Measurements from ENCODE around the gene CCND3. TPM values are rescaled to one million over a fixed set of nuclear protein-coding genes. Genes with fewer than 3 reads are reported as not detected.
A peak's percentile ranks its signal among the peaks of the same experiment; 100 is the strongest.

CCND3 gene
- total RNA-seq, 1 donor from 2014 or later, result 10.4 TPM

DNA sequence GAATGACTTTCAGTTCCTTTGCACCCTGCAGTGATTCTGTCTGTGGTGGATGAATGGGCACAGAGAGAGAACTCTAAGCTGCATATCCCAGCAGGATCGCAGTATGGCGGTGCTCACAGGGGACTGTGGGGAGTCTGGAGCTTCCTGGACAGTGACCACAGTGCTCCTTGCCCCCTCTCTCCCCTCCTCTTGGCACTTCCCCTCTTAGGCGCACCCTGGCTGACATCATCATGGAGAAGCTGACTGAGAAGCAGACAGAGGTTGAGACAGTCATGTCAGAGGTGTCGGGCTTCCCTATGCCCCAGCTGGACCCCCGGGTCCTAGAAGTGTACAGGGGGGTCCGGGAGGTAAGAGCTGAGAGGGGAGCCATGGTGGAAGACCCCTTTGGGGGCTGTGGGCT, 11.7 kb downstream of the CCND3 start:
- no peak for DNase-seq (ENCODE audit: low spot score, unreplicated experiment)
- no peaks in the 10 kb centered on the region for H3K9me3 Mint-ChIP-seq (ENCODE audit: low read depth)
- no peaks in the 10 kb centered on the region for H3K27me3 Mint-ChIP-seq
- H3K4me1 Mint-ChIP-seq (ENCODE audit: low read depth), result no peaks in the 10 kb centered on the region
- TF ChIP-seq, protein P1, sequence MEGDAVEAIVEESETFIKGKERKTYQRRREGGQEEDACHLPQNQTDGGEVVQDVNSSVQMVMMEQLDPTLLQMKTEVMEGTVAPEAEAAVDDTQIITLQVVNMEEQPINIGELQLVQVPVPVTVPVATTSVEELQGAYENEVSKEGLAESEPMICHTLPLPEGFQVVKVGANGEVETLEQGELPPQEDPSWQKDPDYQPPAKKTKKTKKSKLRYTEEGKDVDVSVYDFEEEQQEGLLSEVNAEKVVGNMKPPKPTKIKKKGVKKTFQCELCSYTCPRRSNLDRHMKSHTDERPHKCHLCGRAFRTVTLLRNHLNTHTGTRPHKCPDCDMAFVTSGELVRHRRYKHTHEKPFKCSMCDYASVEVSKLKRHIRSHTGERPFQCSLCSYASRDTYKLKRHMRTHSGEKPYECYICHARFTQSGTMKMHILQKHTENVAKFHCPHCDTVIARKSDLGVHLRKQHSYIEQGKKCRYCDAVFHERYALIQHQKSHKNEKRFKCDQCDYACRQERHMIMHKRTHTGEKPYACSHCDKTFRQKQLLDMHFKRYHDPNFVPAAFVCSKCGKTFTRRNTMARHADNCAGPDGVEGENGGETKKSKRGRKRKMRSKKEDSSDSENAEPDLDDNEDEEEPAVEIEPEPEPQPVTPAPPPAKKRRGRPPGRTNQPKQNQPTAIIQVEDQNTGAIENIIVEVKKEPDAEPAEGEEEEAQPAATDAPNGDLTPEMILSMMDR (IDR thresholded peaks at IDR 0.05; ENCODE audit: unreplicated experiment), result no peak
- H3K36me3 Mint-ChIP-seq (ENCODE audit: insufficient read depth), result peaks cover 10% of the 10 kb centered on the region
- no peak overlapping the region for H3K4me3 Mint-ChIP-seq (ENCODE audit: low read depth)
- no peak overlapping the region for H3K27ac Mint-ChIP-seq

DNA sequence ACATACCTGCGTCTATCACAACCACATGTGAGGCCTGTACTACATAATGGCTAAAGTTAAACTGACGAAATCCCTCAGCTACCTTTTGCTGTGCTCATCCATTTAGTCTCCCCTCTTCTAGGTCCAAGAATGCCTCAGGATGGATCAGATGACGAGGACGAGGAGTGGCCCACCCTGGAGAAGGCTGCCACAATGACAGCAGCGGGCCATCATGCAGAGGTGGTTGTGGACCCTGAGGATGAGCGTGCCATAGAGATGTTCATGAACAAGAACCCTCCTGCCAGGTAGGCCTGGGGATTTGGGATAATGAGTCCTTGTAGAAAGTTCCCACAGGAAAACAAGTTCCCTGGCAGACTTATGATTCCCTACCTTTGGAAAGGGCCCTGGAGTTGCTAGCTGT, 14.4 kb downstream of the CCND3 start:
- TF ChIP-seq, protein P1 (IDR thresholded peaks at IDR 0.05; ENCODE audit: unreplicated experiment), result no peak
- DNase-seq (ENCODE audit: low spot score, unreplicated experiment), result no peak
- H3K4me1 Mint-ChIP-seq (ENCODE audit: low read depth), result peaks cover 14% of the 10 kb centered on the region
- no peaks in the 10 kb centered on the region for H3K9me3 Mint-ChIP-seq (ENCODE audit: low read depth)
- H3K27ac Mint-ChIP-seq, result peak overlapping the region; percentile 76
- H3K27me3 Mint-ChIP-seq, result no peaks in the 10 kb centered on the region
- no peak overlapping the region for H3K4me3 Mint-ChIP-seq (ENCODE audit: low read depth)
- H3K36me3 Mint-ChIP-seq (ENCODE audit: insufficient read depth), result peaks cover 12% of the 10 kb centered on the region

DNA sequence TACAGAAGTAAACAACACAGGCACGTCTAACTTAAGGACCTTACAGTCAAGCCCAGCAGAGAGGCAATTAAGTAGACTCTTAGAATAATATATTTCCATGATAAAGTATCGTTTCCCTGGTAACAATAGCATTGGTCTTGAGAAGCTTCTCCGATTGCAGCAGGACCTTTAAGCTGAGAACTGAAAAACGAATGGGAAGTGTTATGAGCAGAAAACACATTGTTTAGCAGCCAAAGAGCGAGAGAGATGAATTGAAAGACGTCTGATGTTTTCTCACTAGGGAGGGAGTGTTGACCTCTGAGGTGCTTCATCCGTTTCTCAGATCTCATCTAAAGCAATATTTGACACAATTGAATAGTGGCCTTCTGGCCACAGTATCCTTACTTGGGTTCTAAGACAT, 19.5 kb downstream of the CCND3 start:
- peak overlapping the region; percentile 98 for H3K4me3 Mint-ChIP-seq (ENCODE audit: low read depth)
- peaks cover 23% of the 10 kb centered on the region for H3K4me1 Mint-ChIP-seq (ENCODE audit: low read depth)
- peak overlapping the region; percentile 100 for H3K27ac Mint-ChIP-seq
- peaks cover 9% of the 10 kb centered on the region for H3K36me3 Mint-ChIP-seq (ENCODE audit: insufficient read depth)
- TF ChIP-seq, protein P1 (IDR thresholded peaks at IDR 0.05; ENCODE audit: unreplicated experiment), result no peak
- no peaks in the 10 kb centered on the region for H3K27me3 Mint-ChIP-seq
- no peaks in the 10 kb centered on the region for H3K9me3 Mint-ChIP-seq (ENCODE audit: low read depth)
- DNase-seq (ENCODE audit: low spot score, unreplicated experiment), result no peak

DNA sequence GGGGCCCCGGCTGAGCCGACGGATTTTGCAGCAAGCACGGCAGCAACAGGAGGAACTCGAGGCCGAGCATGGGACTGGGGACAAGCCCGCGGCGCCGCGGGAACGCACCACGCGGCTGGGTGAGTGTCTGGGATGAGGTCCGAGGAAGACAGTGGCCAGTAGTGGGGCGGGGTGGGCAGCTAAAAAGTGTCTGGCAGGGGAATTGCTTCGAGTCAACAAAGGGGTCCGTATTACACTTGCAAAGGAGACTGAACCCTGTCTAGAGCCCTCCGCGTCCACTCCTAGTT, 20.0 kb downstream of the CCND3 start:
- Mint-ChIP-seq H3K4me3 (ENCODE audit: low read depth) (peak overlapping the region; percentile 98), H3K27me3 (no peaks in the 10 kb centered on the region)
- TF ChIP-seq, protein P1 (IDR thresholded peaks at IDR 0.05; ENCODE audit: unreplicated experiment), result no peak

DNA sequence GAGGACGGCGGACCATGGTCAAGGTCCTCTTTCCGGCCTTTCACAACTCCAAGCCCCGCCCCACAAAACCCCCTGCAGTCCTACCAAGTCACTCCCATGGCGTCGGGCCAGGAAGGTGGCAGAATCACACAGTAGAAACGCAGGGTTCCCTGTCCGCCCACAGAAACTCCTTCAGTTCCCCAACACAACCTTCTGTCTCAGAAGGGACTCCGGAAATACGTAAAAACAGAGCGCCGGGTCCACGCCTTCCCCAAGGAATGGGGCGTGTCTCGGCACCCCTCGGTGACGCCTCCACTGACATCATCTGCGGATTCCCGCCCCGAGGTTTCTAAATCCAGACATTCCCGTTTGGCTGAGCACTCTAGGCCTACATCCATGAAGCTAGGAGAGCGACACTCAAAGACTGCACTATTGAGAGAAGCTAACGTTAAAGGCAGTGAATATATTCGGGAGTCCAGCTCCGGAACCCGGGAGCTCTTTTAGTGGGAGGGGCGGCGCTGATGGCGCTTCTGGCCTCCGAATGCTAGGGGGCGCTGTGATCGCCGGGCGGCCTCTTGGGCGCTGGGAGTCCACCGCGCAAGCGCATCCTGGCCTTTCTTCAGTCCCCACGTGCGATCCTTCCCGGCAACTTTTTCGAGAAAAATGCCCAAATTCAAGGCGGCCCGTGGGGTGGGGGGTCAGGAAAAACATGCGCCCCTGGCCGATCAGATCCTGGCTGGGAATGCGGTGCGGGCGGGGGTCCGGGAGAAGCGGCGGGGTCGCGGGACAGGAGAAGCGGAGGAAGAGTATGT, 20.5 kb downstream of the CCND3 start, which contains the start of the genes BYSL and MED20:
Gene BYSL (plus strand): TSS at position 579 of the 791 bp plus-strand sequence. CDS start 64 bp downstream, at position 643.
Gene MED20 (minus strand): TSS at position 219 of the 791 bp plus-strand sequence. CDS start 121 bp downstream, at position 98.
- Mint-ChIP-seq H3K4me1 (ENCODE audit: low read depth) (peaks cover 23% of the 10 kb centered on the region), H3K36me3 (ENCODE audit: insufficient read depth) (peaks cover 11% of the 10 kb centered on the region), H3K9me3 (ENCODE audit: low read depth) (no peaks in the 10 kb centered on the region), H3K27ac (peak within 1 kb of the TSS; percentile 100), H3K4me3 (ENCODE audit: low read depth) (peak within 1 kb of the TSS; percentile 98), H3K27me3 (no peaks in the 10 kb centered on the region)
- peak; percentile 93 for DNase-seq (ENCODE audit: low spot score, unreplicated experiment)
- TF ChIP-seq, protein P1 (IDR thresholded peaks at IDR 0.05; ENCODE audit: unreplicated experiment), result peak; percentile 97

More for the DNA sequence above, 20.0 kb downstream of the CCND3 start:
- Mint-ChIP-seq H3K36me3 (ENCODE audit: insufficient read depth) (peaks cover 9% of the 10 kb centered on the region), H3K9me3 (ENCODE audit: low read depth) (no peaks in the 10 kb centered on the region), H3K27ac (peak overlapping the region; percentile 100), H3K4me1 (ENCODE audit: low read depth) (peaks cover 23% of the 10 kb centered on the region)
- DNase-seq (ENCODE audit: low spot score, unreplicated experiment), result no peak
